ENCODE results near the gene GMEB2. TPM values are rescaled to one million over a fixed set of nuclear protein-coding genes. Genes with fewer than 3 reads are reported as not detected.

GMEB2 gene
- total RNA-seq, 1 donor = 9.4 TPM

- Histone ChIP-seq H3K4me3 (ENCODE audit: insufficient read depth, low read length) (no peak overlapping the region), H3K4me2 (ENCODE audit: insufficient read depth, low read length) (no peak overlapping the region), H2AFZ (ENCODE audit: low read length) (no peak overlapping the region), H3K36me3 (ENCODE audit: insufficient read depth, low read length) (no peaks in the 10 kb centered on the region), H3K9me3 (ENCODE audit: low read depth, low read length) (no peaks in the 10 kb centered on the region), H3K79me2 (ENCODE audit: insufficient read depth, low read length) (no peaks in the 10 kb centered on the region), H3K27me3 (ENCODE audit: insufficient read depth, low read length) (no peaks in the 10 kb centered on the region), H3K27ac (ENCODE audit: low read depth, low read length) (no peak overlapping the region), H3K4me1 (ENCODE audit: insufficient read depth, low read length) (no peaks in the 10 kb centered on the region), H4K20me1 (ENCODE audit: insufficient read depth, low read length) (no peaks in the 10 kb centered on the region)
- DNase-seq (ENCODE audit: insufficient read length, low spot score, missing footprints) = no peak
- TF ChIP-seq, protein P1, sequence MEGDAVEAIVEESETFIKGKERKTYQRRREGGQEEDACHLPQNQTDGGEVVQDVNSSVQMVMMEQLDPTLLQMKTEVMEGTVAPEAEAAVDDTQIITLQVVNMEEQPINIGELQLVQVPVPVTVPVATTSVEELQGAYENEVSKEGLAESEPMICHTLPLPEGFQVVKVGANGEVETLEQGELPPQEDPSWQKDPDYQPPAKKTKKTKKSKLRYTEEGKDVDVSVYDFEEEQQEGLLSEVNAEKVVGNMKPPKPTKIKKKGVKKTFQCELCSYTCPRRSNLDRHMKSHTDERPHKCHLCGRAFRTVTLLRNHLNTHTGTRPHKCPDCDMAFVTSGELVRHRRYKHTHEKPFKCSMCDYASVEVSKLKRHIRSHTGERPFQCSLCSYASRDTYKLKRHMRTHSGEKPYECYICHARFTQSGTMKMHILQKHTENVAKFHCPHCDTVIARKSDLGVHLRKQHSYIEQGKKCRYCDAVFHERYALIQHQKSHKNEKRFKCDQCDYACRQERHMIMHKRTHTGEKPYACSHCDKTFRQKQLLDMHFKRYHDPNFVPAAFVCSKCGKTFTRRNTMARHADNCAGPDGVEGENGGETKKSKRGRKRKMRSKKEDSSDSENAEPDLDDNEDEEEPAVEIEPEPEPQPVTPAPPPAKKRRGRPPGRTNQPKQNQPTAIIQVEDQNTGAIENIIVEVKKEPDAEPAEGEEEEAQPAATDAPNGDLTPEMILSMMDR (IDR thresholded peaks at IDR 0.05; ENCODE audit: extremely low read depth, low read depth, low read length) = no peak
These were observed 61.1 kb downstream of the GMEB2 start for GRCh38 chr20:63565699-63566335.

GRCh38 chr20:63565021-63565698, 61.7 kb downstream of the GMEB2 start:
- H4K20me1 ChIP-seq (ENCODE audit: insufficient read depth, low read length) = no peaks in the 10 kb centered on the region
- no peak for DNase-seq (ENCODE audit: insufficient read length, low spot score, missing footprints)
- no peak overlapping the region for H3K4me3 ChIP-seq (ENCODE audit: insufficient read depth, low read length)
- no peaks in the 10 kb centered on the region for H3K9me3 ChIP-seq (ENCODE audit: low read depth, low read length)
- H3K4me2 ChIP-seq (ENCODE audit: insufficient read depth, low read length) = no peak overlapping the region
- H3K4me1 ChIP-seq (ENCODE audit: insufficient read depth, low read length) = no peaks in the 10 kb centered on the region
- TF ChIP-seq, protein P1 (IDR thresholded peaks at IDR 0.05; ENCODE audit: extremely low read depth, low read depth, low read length) = no peak
- H3K27ac ChIP-seq (ENCODE audit: low read depth, low read length) = no peak overlapping the region
- no peaks in the 10 kb centered on the region for H3K27me3 ChIP-seq (ENCODE audit: insufficient read depth, low read length)
- no peaks in the 10 kb centered on the region for H3K36me3 ChIP-seq (ENCODE audit: insufficient read depth, low read length)
- H3K79me2 ChIP-seq (ENCODE audit: insufficient read depth, low read length) = no peaks in the 10 kb centered on the region
- no peak overlapping the region for H2AFZ ChIP-seq (ENCODE audit: low read length)

- Histone ChIP-seq H3K4me1 (ENCODE audit: insufficient read depth, low read length) (no peaks in the 10 kb centered on the region), H2AFZ (ENCODE audit: low read length) (no peak overlapping the region), H3K79me2 (ENCODE audit: insufficient read depth, low read length) (no peaks in the 10 kb centered on the region), H3K9me3 (ENCODE audit: low read depth, low read length) (no peaks in the 10 kb centered on the region), H4K20me1 (ENCODE audit: insufficient read depth, low read length) (no peaks in the 10 kb centered on the region), H3K27me3 (ENCODE audit: insufficient read depth, low read length) (no peaks in the 10 kb centered on the region), H3K27ac (ENCODE audit: low read depth, low read length) (no peak overlapping the region), H3K4me3 (ENCODE audit: insufficient read depth, low read length) (no peak overlapping the region), H3K4me2 (ENCODE audit: insufficient read depth, low read length) (no peak overlapping the region), H3K36me3 (ENCODE audit: insufficient read depth, low read length) (no peaks in the 10 kb centered on the region)
- TF ChIP-seq, protein P1 (IDR thresholded peaks at IDR 0.05; ENCODE audit: extremely low read depth, low read depth, low read length) = no peak
- no peak for DNase-seq (ENCODE audit: insufficient read length, low spot score, missing footprints)
These were observed 62.7 kb downstream of the GMEB2 start for GRCh38 chr20:63564036-63564810.
